GM23338 (cell line): ENCODE measurements around the gene IFI44L. TPM values are rescaled to one million over a fixed set of nuclear protein-coding genes. Genes with fewer than 3 reads are reported as not detected.

Experiments
- ATAC-seq: fragments of 200-7000 bp; cut with Tn5 transposase; 3 replicates; pipeline ENCODE4 v1.9.1; 2020
- DNase-seq: peaks from one replicate; pipeline ENCODE4 v3.0.0-alpha.2; 2015; ENCODE audit warnings: low spot score
- H2AFZ ChIP-seq: fragments of 200-600 bp; sonication (generic); 2 replicates; pipeline ENCODE4 v1.8.0; 2016; ENCODE audit warnings: antibody characterized with exemption, mild to moderate bottlenecking, moderate library complexity
- H3F3A ChIP-seq: fragments of 200-600 bp; sonication (generic); replicated peaks from 2 replicates; pipeline ENCODE4 v1.8.0; 2017; ENCODE audit warnings: antibody characterized with exemption, mixed run types, low read depth
- H3K27ac ChIP-seq: fragments of 200-600 bp; sonication (generic); 2 replicates; pipeline ENCODE4 v1.6.1; 2016; ENCODE audit warnings: low read depth
- H3K27me3 ChIP-seq: fragments of 200-600 bp; sonication (generic); 2 replicates; pipeline ENCODE4 v1.8.0; 2016; ENCODE audit warnings: mild to moderate bottlenecking, mixed run types, moderate library complexity; ENCODE audit not compliant: insufficient read depth
- H3K36me3 ChIP-seq: fragments of 200-600 bp; sonication (generic); 2 replicates; pipeline ENCODE4 v1.8.0; 2016; ENCODE audit warnings: mild to moderate bottlenecking; ENCODE audit not compliant: insufficient read depth
- H3K4me1 ChIP-seq: fragments of 200-600 bp; sonication (generic); 2 replicates; pipeline ENCODE4 v1.8.0; 2016; ENCODE audit warnings: mild to moderate bottlenecking, moderate library complexity; ENCODE audit not compliant: insufficient read depth
- H3K4me2 ChIP-seq: fragments of 200-600 bp; sonication (generic); 2 replicates; pipeline ENCODE4 v1.7.1; 2017; ENCODE audit warnings: mixed run types
- H3K4me3 ChIP-seq: fragments of 200-600 bp; sonication (generic); 2 replicates; pipeline ENCODE4 v1.6.1; 2016; ENCODE audit warnings: mixed run types
- H3K79me2 ChIP-seq: fragments of 200-600 bp; sonication (generic); replicated peaks from 2 replicates; pipeline ENCODE4 v1.8.0; 2017; ENCODE audit warnings: mild to moderate bottlenecking; ENCODE audit not compliant: insufficient read depth
- H3K9me2 ChIP-seq: fragments of 200-600 bp; sonication (generic); 2 replicates; pipeline ENCODE4 v1.8.0; 2017; ENCODE audit not compliant: insufficient read depth
- H4K20me1 ChIP-seq: fragments of 200-600 bp; sonication (generic); replicated peaks from 2 replicates; pipeline ENCODE4 v1.8.0; 2017; ENCODE audit warnings: mild to moderate bottlenecking; ENCODE audit not compliant: insufficient read depth
- H3K27ac Mint-ChIP-seq: 2 replicates; pipeline ENCODE4 v1.8.0; 2020; ENCODE audit warnings: inconsistent platforms, mild to moderate bottlenecking, moderate library complexity, mixed read lengths
- H3K27me3 Mint-ChIP-seq: 3 replicates; pipeline ENCODE4 v1.8.0; 2022; ENCODE audit warnings: low read depth, mild to moderate bottlenecking, moderate library complexity, mixed read lengths, inconsistent platforms; ENCODE audit not compliant: insufficient read depth, poor library complexity
- H3K36me3 Mint-ChIP-seq: 3 replicates; pipeline ENCODE4 v1.8.0; 2021; ENCODE audit warnings: low read depth, mild to moderate bottlenecking, inconsistent platforms, moderate library complexity, mixed read lengths
- H3K4me1 Mint-ChIP-seq: 3 replicates; pipeline ENCODE4 v1.8.0; 2020; ENCODE audit warnings: mild to moderate bottlenecking, inconsistent platforms, mixed read lengths
- H3K4me3 Mint-ChIP-seq: 3 replicates; pipeline ENCODE4 v1.8.0; 2021; ENCODE audit warnings: moderate library complexity, mild to moderate bottlenecking, inconsistent platforms, mixed read lengths
- H3K9me3 Mint-ChIP-seq: 3 replicates; pipeline ENCODE4 v1.8.0; 2020; ENCODE audit warnings: moderate library complexity, mild to moderate bottlenecking, inconsistent platforms, mixed read lengths
- ETS1 ChIP-seq: IDR thresholded peaks from 2 replicates; pipeline ENCODE4 v1.6.1; 2016; ENCODE audit warnings: antibody characterized with exemption
- EZH2 ChIP-seq: fragments of 200-600 bp; sonication (generic); IDR thresholded peaks from one replicate; pipeline ENCODE4 v1.8.0; 2017; ENCODE audit warnings: antibody characterized with exemption, mild to moderate bottlenecking, low read depth; ENCODE audit not compliant: unreplicated experiment
- EZH2phosphoT487 ChIP-seq: fragments of 200-600 bp; sonication (generic); IDR thresholded peaks from one replicate; pipeline ENCODE4 v1.8.1; 2018; ENCODE audit warnings: antibody characterized with exemption; ENCODE audit not compliant: unreplicated experiment
- NANOG ChIP-seq: IDR thresholded peaks from 2 replicates; pipeline ENCODE4 v1.6.1; 2016; ENCODE audit warnings: antibody characterized with exemption, borderline replicate concordance
- REST ChIP-seq: IDR thresholded peaks from one replicate; pipeline ENCODE4 v1.6.1; 2018; ENCODE audit warnings: antibody characterized with exemption; ENCODE audit not compliant: unreplicated experiment
- ZNF114 ChIP-seq: fragments of 250-450 bp; sonication (Bioruptor Pico); IDR thresholded peaks from 2 replicates; pipeline ENCODE4 v1.5.0; 2020; ENCODE audit warnings: mild to moderate bottlenecking, moderate library complexity
- ZNF331 ChIP-seq: fragments of 250-450 bp; sonication (Bioruptor Pico); IDR thresholded peaks from 2 replicates; pipeline ENCODE4 v1.5.0; 2020; ENCODE audit warnings: low read depth, mild to moderate bottlenecking, moderate library complexity
- polyA plus RNA-seq: library from polyadenylated mRNA; unstranded; fragments of >200 nt; fragmentation: Nextera tagmentation; extraction: Ambion mirVana; gene quantifications from 2 replicates; pipeline ENCODE4 v1.2.1, GENCODE V29; 2016
- total RNA-seq: library from RNA; depleted of rRNA; stranded (reverse); fragments of >200 nt; shearing (Covaris generic); gene quantifications from 2 replicates; pipeline ENCODE4 v1.2.3, GENCODE V29; 2014

IFI44L gene
- total and polyA plus RNA-seq, 2 experiments from 2014 or later, result not detected

GRCh38 chr1:78678324-78678723 lies 58.1 kb downstream of the IFI44L start:
- Histone ChIP-seq H3K9me2 (no peaks in the 10 kb centered on the region), H3F3A (no peaks in the 10 kb centered on the region), H2AFZ (no peak overlapping the region), H3K4me1 (no peaks in the 10 kb centered on the region), H3K4me3 (no peak overlapping the region), H3K79me2 (no peaks in the 10 kb centered on the region), H3K27ac (no peak overlapping the region), H3K36me3 (no peaks in the 10 kb centered on the region), H3K4me2 (no peak overlapping the region), H3K27me3 (no peaks in the 10 kb centered on the region), H4K20me1 (no peaks in the 10 kb centered on the region)
- H3K36me3 Mint-ChIP-seq, result no peaks in the 10 kb centered on the region
- ATAC-seq (no peak), DNase-seq (no peak)
- H3K4me1 Mint-ChIP-seq, result peaks cover 3% of the 10 kb centered on the region; the same call in 2 of the 3 replicates
- H3K4me3 Mint-ChIP-seq, result no peak overlapping the region
- TF ChIP-seq ZNF114 (CRISPR knock-in tag), result no peak
- TF ChIP-seq ZNF331 (CRISPR knock-in tag), result no peak
- TF ChIP-seq REST, result no peak
- H3K9me3 Mint-ChIP-seq, result no peaks in the 10 kb centered on the region
- no peaks in the 10 kb centered on the region for H3K27me3 Mint-ChIP-seq
- H3K27ac Mint-ChIP-seq, result no peak overlapping the region; the same call in 1 of the 2 replicates

GRCh38 chr1:78681265-78681664 lies 61.0 kb downstream of the IFI44L start:
- no peak for DNase-seq
- Histone ChIP-seq H3K36me3 (no peaks in the 10 kb centered on the region), H3K4me1 (no peaks in the 10 kb centered on the region), H3F3A (no peaks in the 10 kb centered on the region), H3K27ac (no peak overlapping the region), H3K4me2 (no peak overlapping the region), H3K27me3 (no peaks in the 10 kb centered on the region), H2AFZ (no peak overlapping the region), H3K9me2 (no peaks in the 10 kb centered on the region), H3K79me2 (no peaks in the 10 kb centered on the region), H3K4me3 (no peak overlapping the region), H4K20me1 (no peaks in the 10 kb centered on the region)
- ATAC-seq, result no peak
- Mint-ChIP-seq H3K4me1 (no peaks in the 10 kb centered on the region), H3K27me3 (no peaks in the 10 kb centered on the region), H3K27ac (no peak overlapping the region), H3K9me3 (no peaks in the 10 kb centered on the region), H3K4me3 (no peak overlapping the region), H3K36me3 (no peaks in the 10 kb centered on the region)
- TF ChIP-seq ZNF114 (CRISPR knock-in tag), result no peak
- no peak for TF ChIP-seq NANOG
- TF ChIP-seq EZH2phosphoT487, result no peak
- TF ChIP-seq REST, result no peak
- TF ChIP-seq ZNF331 (CRISPR knock-in tag), result no peak
- no peak for TF ChIP-seq EZH2
- TF ChIP-seq ETS1, result no peak
